ENCODE results near the gene LRRC40.
"Not testable (repeated sequence)": the region's sequence is repeated elsewhere in the genome, so short reads cannot be mapped to it uniquely, and the experiment has no call there.

Gene LRRC40
- total RNA-seq = 34.1 reads per million, percentile 59 among the genes with 10 or more reads in this experiment

- peak; percentile 95 for DNase-seq
Observed at GRCh38 chr1:70205434-70206118, at the start of gene LRRC40. Gene LRRC40, minus strand, starts transcription at chr1:70205579. Its CDS starts 39 bp downstream, at chr1:70205540.

GRCh38 chr1:70248729-70249128 lies 43.4 kb upstream of the LRRC40 start:
- no peak for DNase-seq

GRCh38 chr1:70247768-70248167 lies 42.4 kb upstream of the LRRC40 start:
- no peak for DNase-seq

- DNase-seq = no peak
Observed at GRCh38 chr1:70247122-70247521, 41.7 kb upstream of the LRRC40 start.

- no peak for DNase-seq
Observed at GRCh38 chr1:70239940-70240339, 34.6 kb upstream of the LRRC40 start.

- no peak for DNase-seq
Observed at GRCh38 chr1:70234733-70235132, 29.4 kb upstream of the LRRC40 start.

- DNase-seq = no peak
Observed at GRCh38 chr1:70231475-70231874, 26.1 kb upstream of the LRRC40 start.

- DNase-seq = no peak
Observed at GRCh38 chr1:70228670-70229069, 23.3 kb upstream of the LRRC40 start.

- DNase-seq = no peak
Observed at GRCh38 chr1:70227439-70227838, 22.1 kb upstream of the LRRC40 start.

- DNase-seq = no peak
Observed at GRCh38 chr1:70224954-70225353, 19.6 kb upstream of the LRRC40 start.

GRCh38 chr1:70222716-70223235 lies 17.4 kb upstream of the LRRC40 start:
- DNase-seq = no peak

GRCh38 chr1:70221238-70222121 lies 16.1 kb upstream of the LRRC40 start, which contains the start of gene SRSF11:
Gene SRSF11, plus strand, starts transcription at chr1:70221380. Its CDS starts 257 bp downstream, at chr1:70221637.
- DNase-seq = peak; percentile 98

- DNase-seq = no peak
Observed at GRCh38 chr1:70220517-70221237, 15.3 kb upstream of the LRRC40 start.

- DNase-seq = no peak
Observed at GRCh38 chr1:70220015-70220414, 14.6 kb upstream of the LRRC40 start.

GRCh38 chr1:70211541-70211940 lies 6.2 kb upstream of the LRRC40 start:
- no peak for DNase-seq

- no peak for DNase-seq
Observed at GRCh38 chr1:70210820-70211219, 5.4 kb upstream of the LRRC40 start.

GRCh38 chr1:70208292-70208691 lies 2.9 kb upstream of the LRRC40 start:
- no peak for DNase-seq

- DNase-seq = no peak
Observed at GRCh38 chr1:70207492-70207891, 2.1 kb upstream of the LRRC40 start.

- not testable (repeated sequence) for DNase-seq
Observed at GRCh38 chr1:70206833-70207232, 1.5 kb upstream of the LRRC40 start.

GRCh38 chr1:70205071-70205433 lies 327 bp downstream of the LRRC40 start:
- DNase-seq = no peak

GRCh38 chr1:70204600-70204999 lies 779 bp downstream of the LRRC40 start:
- DNase-seq = no peak

GRCh38 chr1:70204139-70204538 lies 1.2 kb downstream of the LRRC40 start:
- no peak for DNase-seq

GRCh38 chr1:70202173-70202758 lies 3.1 kb downstream of the LRRC40 start:
- DNase-seq = no peak
